ENCODE results near the gene ATP6V0D1.
"Not testable (repeated sequence)": the region's sequence is repeated elsewhere in the genome, so short reads cannot be mapped to it uniquely, and the experiment has no call there.

ATP6V0D1 gene

DNA sequence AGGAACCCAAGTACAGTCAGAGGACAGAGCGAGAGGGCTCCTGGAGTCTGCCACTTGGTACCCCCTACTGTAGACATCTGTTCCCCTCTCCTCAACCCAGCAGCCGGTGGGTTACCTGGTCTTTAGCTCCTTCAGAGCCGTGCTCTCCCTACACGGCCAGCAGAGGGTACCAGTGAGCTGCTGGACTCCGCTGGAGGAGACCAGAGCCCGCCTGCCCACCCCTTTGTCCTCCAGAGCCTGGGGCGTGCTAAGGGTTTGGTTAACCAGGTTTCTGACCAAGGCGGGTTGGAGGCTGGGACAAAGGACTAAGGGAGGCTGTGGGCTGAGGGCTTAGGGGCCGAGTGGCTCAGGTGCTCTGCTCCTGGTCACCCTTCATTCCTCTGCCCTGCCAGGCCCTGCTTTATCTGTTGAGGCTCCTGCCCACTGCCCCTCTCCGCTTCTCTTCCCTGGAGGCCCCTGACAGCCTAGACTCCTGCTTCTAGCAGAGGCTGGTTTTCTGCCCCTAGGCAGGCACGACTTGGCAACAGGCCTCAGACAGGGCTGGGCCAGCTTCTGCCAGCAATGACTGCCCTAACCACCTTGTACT lies 52.7 kb downstream of the ATP6V0D1 start:
- DNase-seq (ENCODE audit: low spot score): peak; percentile 73

DNA sequence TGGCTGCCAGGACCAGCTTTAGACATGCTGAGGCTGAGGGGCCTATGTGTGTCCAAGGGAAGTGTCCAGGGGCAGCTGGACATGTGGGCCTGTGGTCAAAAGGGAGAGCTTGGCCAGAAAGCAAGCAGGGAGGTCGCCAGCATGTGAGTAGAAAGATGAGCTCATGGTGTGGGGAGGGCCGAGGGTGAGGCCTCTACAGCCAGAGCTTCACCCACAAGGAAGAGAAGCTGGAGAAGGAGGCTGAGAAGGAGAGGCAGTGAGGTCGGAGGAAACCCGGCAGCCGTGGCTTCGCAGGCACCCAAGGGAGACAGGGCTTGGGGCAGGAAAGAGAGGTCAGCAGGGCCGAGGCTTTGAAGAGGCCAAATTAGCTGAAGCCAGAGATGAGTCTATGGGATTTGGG lies 54.0 kb downstream of the ATP6V0D1 start:
- no peak for DNase-seq (ENCODE audit: low spot score)

DNA sequence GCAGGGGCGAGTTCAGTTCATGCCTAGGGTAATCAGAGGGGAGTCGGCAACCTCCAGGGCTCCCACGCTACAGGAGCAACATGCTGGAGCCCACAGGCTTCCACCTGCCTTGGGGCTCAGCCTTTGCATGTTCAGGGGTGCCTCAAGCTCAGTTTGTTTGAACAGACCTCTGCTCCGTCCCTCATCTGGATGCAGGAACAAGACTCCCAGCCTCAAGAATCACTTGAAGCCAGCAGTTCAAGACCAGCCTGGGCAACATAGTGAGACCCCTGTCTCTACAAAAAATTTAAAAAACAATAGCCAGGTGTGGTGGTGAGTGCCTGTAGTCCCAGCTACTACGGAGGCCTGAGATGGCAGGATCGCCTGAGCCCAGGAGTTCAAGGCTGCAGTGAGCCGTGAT lies 54.9 kb downstream of the ATP6V0D1 start:
- DNase-seq (ENCODE audit: low spot score): no peak

DNA sequence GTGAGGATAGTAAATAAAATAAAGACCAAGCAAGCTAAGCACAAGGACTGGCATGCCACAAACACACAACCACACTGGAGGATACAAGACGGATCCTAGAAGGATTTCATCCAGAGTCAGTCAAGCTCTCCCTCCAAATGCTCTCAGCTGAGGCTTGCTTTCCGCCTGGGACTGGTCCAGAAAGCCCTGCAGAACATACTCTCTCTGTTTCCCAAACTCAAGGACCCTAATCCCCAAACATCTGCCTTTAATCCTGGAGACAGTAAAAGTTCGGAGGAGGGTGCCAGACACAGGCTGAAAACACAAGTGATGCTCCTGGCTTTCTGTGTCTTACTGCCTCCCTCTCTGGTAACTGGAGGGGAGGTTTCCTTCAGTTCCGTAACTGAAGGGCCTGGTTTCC lies 55.4 kb downstream of the ATP6V0D1 start:
- no peak for DNase-seq (ENCODE audit: low spot score)

DNA sequence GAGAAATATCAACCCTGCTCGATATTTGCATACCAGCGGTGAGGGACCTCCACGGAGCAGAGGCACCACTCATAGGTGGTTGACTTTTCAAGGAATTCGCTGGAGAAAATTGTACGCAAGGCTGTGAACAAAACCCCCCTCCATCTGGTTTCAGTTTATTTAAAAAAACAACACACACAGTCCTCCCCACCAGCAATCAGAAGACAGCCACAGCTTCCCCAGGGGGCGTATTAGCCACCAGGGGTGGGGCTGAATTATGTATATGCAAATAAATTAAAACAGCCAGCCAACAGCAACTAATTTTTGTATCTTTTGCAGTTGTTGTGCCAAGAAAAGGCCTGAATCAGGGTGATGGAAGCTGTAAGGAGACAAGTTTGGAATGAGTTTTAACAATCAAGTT lies 55.9 kb downstream of the ATP6V0D1 start:
- no peak for DNase-seq (ENCODE audit: low spot score)

DNA sequence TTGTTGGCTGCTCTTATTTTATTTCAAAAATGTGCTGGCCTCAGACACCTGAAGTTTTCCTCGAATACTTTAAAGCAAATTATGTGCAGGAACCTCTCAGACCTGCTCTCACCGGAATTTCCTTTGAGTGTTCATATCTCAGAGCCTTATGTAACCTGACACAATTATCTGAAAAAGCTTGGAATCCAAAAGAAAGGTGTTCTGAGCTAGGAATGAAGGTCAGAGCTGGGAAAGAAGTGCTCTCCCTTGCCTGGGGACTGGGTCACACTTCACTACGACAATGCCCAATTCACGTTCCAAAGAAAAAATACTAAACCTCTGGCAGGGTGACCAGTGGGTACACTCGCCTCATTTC lies 56.7 kb downstream of the ATP6V0D1 start:
- DNase-seq (ENCODE audit: low spot score): no peak

DNA sequence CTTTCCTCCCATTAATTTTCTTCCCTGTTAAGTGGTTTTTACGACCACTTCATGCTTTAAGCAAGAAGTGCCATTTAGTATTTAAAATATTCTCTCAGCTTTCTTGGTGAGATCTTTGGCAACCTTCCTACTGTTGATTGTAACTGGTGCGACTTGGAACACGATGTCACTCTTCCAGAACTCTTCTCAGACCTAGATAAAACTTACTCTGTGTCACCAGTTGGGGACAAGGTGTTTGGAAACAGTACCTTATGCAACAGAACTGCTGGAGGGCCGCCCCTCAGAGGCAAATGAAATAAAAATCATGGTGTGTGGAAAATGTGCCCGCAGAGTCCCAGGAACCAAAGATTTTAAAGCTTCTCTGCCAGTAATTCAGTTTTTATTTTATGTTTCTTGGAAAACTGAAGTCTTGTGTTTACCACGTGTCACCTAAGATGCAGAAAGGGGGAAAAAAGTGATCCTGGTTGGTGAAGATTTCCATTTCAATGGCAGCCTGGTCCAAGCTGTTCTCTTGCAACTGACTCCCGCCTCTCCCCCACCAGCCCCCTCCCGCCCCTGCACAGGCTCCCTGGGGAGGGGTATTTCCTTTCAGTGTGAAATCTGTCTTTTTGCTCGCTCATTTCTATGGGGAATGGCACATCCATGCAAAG lies 57.2 kb downstream of the ATP6V0D1 start:
- no peak for DNase-seq (ENCODE audit: low spot score)

DNA sequence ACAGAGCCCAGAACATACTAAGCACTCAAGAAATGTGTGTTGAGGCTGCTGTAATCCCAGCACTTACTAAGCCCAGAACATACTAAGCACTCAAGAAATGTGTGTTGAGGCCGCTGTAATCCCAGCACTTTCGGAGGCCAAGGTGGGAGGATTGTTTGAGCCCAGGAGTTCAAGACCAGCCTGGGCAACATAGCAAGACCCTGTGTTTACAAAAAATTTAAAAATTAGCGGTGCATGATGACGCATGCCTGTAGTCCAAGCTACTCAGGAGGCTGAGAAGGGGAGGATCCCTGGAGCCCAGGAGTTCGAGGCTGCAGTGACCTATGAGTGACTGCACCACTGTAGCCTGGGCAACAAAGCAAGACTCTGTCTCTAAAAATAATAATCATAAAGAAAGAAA lies 57.9 kb downstream of the ATP6V0D1 start:
- DNase-seq (ENCODE audit: low spot score): no peak

DNA sequence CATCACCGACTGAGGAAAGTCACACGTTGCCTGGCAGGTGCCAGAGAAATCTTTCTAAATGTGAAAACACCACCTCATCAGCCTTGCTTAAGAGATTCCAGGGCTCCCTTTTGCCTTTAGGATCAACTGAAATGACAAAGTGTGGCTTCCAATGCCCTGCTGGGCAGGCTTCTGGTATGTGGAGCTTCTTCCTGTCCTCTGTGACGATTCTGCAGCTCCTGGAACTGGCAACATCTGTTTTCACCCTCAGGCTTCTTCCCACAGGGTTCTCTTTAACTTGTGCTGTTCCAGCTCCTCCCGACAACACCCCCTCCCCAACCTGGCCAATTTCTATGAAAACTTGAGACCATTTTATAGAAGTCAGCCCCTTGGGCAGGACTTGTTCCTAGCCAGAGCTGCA lies 59.9 kb downstream of the ATP6V0D1 start:
- no peak for DNase-seq (ENCODE audit: low spot score)

DNA sequence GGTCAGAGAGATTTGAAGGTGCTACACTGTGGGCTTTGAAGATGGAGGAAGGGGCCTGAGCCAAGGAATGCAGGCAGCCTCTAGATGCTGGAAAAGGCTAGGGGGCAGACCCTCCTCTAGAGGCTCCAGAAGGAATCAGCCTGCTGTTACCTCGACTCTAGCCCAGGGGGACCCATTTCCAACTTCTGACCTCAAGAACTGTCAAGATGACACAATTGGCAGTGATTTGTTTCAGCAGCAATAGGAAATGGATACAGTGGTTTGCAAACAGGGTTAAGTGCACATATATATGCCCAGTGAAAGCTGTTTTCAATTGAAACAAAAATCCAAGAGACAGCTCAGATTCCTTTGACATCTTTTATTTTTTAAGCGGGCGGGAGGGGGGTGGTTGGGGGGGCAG lies 61.0 kb downstream of the ATP6V0D1 start:
- no peak for DNase-seq (ENCODE audit: low spot score)

DNA sequence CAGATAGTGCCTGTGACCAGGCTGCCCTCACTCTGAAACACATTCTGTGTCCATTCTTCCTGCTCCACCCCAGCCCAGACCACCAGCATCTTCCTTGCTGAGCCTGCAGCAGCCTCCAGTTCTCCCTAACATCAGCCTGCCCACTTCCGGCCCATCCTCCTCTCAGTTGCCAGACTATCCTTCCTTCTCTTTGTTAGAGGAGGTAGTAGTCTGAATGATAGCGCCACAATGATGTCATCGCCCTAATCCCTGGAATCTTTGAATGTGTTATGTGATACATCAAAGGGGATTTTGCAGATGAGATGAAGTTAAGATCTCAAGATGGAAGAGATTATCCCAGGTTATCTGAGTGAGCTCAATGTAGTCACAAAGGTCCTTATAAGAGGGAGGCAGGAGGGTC lies 61.5 kb downstream of the ATP6V0D1 start:
- DNase-seq (ENCODE audit: low spot score): no peak

DNA sequence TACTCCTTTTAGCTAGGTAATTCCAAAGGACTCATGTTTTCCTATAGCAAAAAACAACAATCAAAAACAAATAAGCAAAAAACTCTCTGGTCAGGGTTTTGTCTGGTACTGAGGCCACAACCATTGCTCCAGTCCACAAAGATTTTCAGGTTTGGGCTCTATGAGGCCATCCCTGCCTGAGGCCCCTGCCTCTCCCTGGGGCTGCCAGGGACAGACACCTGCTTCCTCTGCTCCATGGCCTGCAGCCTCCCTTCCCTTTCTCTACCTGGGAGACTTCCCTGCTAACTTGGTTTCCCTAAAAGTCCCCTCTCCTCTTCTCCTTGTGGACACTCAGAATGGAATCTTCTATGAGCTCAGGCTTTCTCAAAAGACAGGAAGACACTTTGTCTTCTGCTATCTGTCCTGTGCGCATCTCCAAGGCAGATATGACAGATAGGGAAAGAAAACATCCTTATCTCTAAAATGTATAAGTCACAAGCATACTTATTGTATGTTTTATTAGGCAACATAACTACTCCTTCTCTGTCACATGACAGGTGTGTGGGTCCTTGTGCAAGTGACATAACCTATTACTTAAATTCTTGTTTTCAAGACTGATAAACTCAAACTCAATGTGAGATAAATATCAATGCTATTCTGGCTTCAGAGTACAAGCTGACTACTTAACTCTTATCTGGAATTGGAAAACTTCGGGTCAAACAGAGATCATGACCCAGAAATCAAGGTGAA lies 63.5 kb downstream of the ATP6V0D1 start:
- no peak for DNase-seq (ENCODE audit: low spot score)

DNA sequence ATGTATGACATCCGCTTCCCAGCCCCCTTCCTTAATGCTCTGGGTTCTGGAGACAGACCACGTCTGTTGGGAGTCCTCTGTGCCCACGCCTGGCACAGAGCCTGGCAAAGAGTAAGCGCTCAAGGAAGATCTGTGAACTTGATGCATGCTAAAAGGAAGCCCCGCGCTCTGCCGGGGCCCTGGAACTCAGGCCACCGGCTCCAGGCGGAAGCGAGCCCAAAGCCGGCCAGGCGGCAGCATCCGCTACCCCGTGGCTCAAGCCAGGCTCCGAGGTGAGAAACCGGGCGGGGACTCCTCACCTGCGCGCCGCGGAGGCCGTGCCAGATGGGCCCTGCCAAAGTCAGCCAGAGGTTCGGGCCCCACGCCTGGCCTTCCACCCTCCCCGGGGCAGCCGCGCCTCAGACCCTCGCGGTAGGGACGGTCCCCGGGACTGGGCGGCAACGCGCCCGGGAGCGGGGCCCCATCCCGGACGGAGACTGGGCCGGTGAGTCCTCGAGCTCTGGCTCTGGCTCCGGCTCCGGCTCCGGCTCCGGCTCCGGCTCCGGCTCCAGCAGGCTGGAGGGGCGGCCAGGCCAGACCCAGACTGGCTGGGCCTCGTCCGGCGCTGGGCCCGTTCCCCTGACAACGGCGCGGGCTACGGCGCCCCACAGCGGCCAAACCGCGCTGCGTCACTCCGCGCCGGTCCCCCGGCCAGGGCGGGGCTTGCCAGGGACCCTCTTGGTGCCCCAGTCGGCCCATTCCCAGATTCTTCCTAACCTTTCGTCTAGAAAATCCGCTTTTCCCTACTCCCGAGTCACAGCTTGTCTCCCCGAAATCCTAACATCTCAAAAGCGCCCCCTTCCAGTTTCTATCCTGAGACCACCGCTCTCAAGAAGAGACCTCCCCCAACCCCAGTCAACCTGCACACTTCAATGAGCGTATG lies 64.8 kb downstream of the ATP6V0D1 start, which contains the start of gene ZDHHC1:
ZDHHC1 (minus strand) TSS at position 606 of the 922 bp plus-strand sequence. CDS start 8,702 bp downstream, outside the sequence.
- DNase-seq (ENCODE audit: low spot score): peak; percentile 89

DNA sequence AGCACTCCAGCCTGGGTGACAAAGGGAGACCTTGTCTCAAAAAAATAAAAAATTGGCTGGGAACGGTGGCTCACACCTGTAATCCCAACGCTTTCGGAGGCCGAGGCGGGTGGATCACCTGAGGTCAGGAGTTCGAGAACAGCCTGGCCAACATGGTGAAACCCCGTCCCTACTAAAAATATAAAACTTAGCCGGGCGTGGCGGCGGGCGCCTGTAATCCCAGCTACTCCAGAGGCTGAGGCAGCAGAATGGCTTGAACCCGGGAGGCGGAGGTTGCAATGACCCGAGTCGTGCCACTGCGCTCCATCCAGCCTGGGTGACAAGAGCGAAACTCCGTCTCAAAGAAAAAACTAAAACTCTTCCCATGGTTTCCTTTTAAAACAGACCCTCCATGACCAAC lies 65.5 kb downstream of the ATP6V0D1 start:
- DNase-seq (ENCODE audit: low spot score): not testable (repeated sequence)

DNA sequence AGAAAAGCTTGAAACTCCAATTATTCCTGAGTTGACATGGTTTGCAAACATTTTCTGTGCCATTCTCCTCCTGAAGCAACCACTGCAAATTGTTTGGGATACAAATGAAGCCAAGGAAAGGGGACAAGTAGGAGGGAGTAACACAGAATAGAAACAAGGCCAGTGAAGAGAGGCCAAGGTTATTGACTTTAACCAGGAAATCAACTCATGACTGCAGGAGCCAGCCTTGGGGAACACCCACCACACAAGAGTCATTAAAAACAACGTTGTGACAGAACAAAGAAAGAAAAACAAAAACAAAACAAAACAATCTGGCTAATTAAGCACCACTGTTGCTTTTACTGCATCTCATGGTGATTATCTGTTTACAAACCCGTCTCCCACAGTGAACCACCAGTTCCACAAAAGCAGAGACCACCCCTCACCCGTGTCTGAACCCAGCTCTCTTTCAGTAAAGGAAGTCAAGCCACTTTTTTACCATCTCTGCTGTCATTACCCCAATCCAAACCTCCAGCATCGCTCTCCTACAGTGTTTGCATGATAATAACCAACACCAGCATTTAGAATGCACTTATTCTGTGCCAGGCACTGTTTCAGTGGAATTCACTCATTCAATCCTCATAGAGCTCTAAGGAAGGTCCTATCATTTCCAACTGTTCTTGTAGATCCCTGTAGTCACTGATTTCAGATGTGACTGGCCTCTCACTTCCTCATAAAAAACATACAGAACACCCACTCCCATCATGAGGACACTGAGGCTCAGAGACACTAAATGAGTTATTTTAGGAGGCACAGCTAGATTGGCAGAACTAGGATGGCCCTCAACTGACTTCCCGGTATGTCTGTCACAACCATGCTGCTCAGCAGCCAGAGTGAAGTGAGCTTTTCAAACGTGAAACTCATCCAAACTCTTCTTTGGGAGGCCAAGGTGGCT lies 66.7 kb downstream of the ATP6V0D1 start:
- DNase-seq (ENCODE audit: low spot score): no peak

DNA sequence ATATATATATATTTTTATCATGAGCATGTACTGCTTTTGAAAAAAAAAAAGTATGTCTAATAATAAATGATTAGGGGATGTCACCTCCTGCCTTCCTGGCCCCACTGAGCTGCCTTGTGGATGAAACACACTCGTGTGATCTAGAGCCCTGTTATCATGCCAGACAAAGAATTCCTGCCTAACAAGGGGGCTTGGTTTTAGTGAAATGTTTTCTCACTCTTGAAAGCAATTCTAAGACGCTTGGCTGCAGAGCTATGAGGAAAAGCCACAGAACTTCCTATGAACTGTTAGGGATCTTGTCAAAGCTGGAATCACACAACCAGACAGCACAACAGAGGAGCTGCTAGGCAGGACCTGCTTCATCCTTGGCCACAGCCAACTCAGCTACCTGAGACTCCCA lies 68.7 kb downstream of the ATP6V0D1 start:
- DNase-seq (ENCODE audit: low spot score): no peak

DNA sequence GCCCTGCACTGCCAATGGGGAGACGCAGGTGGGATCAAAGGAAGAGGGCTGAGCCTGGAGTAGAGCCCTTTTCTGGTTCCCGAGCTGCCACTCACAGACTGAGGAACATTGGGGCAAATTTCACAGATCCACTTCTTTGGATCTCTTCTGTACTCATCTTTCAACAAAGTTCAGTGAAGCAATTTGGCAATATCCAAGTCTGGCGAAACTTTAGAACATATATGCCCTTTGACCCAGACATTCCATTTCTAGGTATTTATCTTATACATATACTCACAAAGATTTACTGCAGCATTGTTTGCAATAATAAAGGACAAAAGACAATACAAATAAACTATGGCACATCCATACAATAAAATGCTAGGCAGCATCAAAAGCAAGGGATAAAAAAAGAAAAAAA lies 69.6 kb downstream of the ATP6V0D1 start:
- no peak for DNase-seq (ENCODE audit: low spot score)

DNA sequence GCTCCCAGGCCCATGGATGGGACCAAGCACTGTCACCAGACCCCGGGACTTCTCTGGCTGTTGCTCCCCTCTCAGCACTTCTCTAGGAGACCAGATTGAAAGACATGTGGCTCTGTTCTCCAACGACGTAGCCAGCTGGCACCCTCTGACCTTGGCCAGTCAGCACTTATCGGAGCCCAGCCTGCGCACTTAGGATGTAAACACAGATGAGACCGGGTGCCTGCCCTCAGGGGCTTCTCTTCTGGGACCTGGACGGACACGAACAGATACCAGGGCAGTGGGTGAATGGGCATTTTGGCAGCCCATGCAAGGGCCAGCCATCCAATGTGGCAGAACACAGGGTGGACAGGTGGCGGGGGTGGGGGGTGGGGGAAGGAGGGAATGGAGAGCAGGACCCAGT lies 71.3 kb downstream of the ATP6V0D1 start:
- no peak for DNase-seq (ENCODE audit: low spot score)

DNA sequence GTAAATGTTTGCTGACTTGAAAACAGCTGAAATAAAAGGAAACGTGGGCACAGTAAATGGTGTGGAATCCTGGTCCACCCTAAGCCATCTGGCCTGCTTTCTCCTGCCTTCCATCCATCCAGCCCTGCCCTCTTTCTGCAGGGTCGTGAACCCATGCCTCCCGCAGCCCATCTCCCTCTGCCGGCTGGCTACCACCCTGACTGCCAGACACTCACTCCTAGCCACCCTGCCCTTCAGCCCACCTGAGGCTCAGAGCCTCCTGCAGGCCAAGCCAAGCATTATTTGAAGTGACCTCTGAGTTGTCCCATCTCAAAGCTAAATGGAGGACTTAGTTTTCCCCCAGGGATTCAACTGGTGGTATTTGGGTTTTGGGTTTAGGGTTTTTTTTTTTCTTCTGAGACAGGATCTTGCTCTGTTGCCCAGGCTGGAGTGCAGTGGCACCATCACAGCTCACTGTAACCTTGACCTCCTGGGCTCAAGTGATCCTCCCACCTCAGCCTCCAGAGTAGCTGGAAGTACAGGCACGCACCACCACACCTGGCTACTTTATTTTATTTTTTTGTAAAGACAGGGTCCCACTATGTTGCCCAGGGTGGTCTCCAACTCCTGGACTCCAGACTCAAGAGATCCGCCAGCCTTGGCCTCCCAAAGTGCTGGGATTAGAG lies 73.0 kb downstream of the ATP6V0D1 start:
- DNase-seq (ENCODE audit: low spot score): no peak

DNA sequence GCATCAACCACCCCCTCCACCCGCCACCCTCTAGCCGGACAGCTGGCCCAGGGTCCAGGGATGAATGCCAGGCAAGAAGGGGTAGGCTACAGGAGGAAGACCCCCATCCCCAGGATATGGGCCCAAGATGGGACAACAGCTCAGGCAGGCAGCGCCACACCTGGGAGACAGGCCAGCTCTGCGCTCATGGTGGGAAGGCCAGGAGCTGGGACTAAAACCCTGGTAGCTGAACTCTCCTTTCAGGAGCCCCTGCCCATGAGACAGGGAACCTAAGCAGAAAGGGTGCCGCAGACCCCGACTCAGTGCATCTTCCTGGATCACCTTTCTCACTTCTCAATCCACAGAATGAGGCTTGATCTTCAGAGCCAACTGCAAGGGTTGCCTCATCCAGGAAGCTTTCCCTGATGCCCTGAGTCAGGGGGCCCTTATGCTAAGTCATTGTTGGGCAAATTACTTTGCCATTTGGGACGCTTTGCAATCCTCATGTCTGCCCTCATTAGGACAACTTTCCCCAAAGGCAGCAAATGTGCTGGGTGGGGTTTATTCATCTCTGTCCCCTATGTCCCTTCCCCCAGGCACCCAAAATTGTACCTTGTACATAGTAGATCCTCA lies 73.7 kb downstream of the ATP6V0D1 start:
- no peak for DNase-seq (ENCODE audit: low spot score)
